Gastrocnemius medialis (tissue), 4 donors: ENCODE measurements around the gene USP31. TPM values are rescaled to one million over a fixed set of nuclear protein-coding genes. Genes with fewer than 3 reads are reported as not detected.

ENCODE experiments used
- ATAC-seq, 2 donors: fragments of 150-250 bp; one replicate each; pipeline ENCODE4 v1.9.1; 2016
- DNase-seq, 2 donors: peaks; one replicate each; pipeline ENCODE4 v3.0.0-alpha.2; 2019
- H3K27ac ChIP-seq, 4 donors: fragments of 200-600 bp; sonication (generic); 1 replicate in 1 of 4; 2 replicates in 3 of 4; pipeline ENCODE4 v1.5.1; 2016 to 2018; ENCODE audit warnings: mild to moderate bottlenecking in 2 of 4, moderate library complexity in 1 of 4
- H3K27me3 ChIP-seq, 3 donors: fragments of 200-600 bp; sonication (generic) in 2 of 3; 1 replicate in 1 of 3; 2 replicates in 2 of 3; pipeline versions ENCODE4 v1.5.1 to v1.6.0; 2016 to 2019; ENCODE audit warnings: mild to moderate bottlenecking in 1 of 3, moderate library complexity in 1 of 3
- H3K36me3 ChIP-seq, 2 donors: fragments of 200-600 bp; sonication (generic) in 1 of 2; one replicate each; pipeline ENCODE4 v1.5.1; 2017 to 2018
- H3K4me1 ChIP-seq, 2 donors: fragments of 200-600 bp; sonication (generic) in 1 of 2; one replicate each; pipeline ENCODE4 v1.5.1; 2016 to 2017; ENCODE audit warnings: mild to moderate bottlenecking in 2 of 2
- H3K4me3 ChIP-seq, 4 donors: fragments of 200-600 bp; sonication (generic) in 3 of 4; 1 replicate in 1 of 4; 2 replicates in 3 of 4; pipeline ENCODE4 v1.5.1; 2016 to 2019; ENCODE audit warnings: mild to moderate bottlenecking in 2 of 4
- H3K9me3 ChIP-seq, 3 donors: fragments of 200-600 bp; sonication (generic) in 2 of 3; 1 replicate in 1 of 3; 2 replicates in 2 of 3; pipeline ENCODE4 v1.5.1; 2016 to 2019
- POLR2A ChIP-seq, 2 donors: fragments of 450-650 bp; IDR thresholded peaks; one replicate each; pipeline ENCODE4 v1.6.1; 2017; ENCODE audit warnings: antibody characterized with exemption in 2 of 2, mild to moderate bottlenecking in 2 of 2, moderate library complexity in 2 of 2
- in situ Hi-C, 4 donors: fragments of 200-750 bp; cut with MboI; loops; one replicate each; pipeline versions ENCODE4 v1.15.0 to v1.8.0; 2017; ENCODE audit warnings: low sequenced_read_pairs in 4 of 4
- intact Hi-C: fragments of 100-400 bp; cut with DNase I; formaldehyde crosslinking; loops from one replicate; pipeline ENCODE4 v1.15.1; 2023; ENCODE audit warnings: low total_unique reads
- total RNA-seq, 4 donors: library from RNA; depleted of rRNA; stranded (reverse); fragments of >200 nt; gene quantifications; one replicate each; pipeline versions ENCODE4 v1.1.0 to v1.2.3, GENCODE V29; 2016
- TF ChIP-seq, protein P1 (sequence below), 5 experiments: fragments of 450-650 bp in 3 of 5; fragments of 200-600 bp in 2 of 5; sonication (generic) in 2 of 5; IDR thresholded peaks in 4 of 5; conservative IDR thresholded peaks in 1 of 5; 1 replicate in 4 of 5; 2 replicates in 1 of 5; pipeline ENCODE4 v1.5.1; 2016 to 2019; ENCODE audit warnings: antibody characterized with exemption in 5 of 5, mild to moderate bottlenecking in 3 of 5, moderate library complexity in 3 of 5

Gene USP31
- total RNA-seq, 4 donors from 2014 or later, result 13.2 to 23.3 (median 18.7) TPM

DNA sequence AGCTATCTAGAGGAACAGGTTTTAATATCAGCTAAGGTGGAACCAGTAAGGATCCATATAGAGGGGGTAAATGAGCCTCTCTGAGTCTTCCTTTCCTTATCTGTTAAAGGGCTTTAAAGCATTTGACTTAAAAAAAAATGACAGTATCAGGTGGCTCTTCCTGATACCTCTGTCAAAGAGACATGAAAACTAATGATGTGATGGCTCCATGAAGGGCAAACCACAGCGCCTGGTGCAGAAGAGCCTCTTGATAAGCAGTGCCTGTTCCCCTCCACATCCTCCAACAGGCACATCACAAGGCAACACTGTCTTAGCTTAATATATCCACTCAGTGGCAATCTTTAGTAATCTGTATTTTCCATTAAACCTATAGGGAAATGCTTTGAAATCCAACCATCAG, 68.9 kb downstream of the USP31 start:
- H3K27me3 ChIP-seq, result no peaks in the 10 kb centered on the region
- peaks cover 0 to 9% of the 10 kb centered on the region in 2 donors for H3K4me1 ChIP-seq
- intact Hi-C loops (no loop called here), in situ Hi-C loops (no loop called here)
- no peak for ATAC-seq
- no peak overlapping the region for H3K27ac ChIP-seq
- H3K9me3 ChIP-seq, result no peaks in the 10 kb centered on the region
- no peak for TF ChIP-seq POLR2A (IDR thresholded peaks at IDR 0.05)
- TF ChIP-seq, protein P1, sequence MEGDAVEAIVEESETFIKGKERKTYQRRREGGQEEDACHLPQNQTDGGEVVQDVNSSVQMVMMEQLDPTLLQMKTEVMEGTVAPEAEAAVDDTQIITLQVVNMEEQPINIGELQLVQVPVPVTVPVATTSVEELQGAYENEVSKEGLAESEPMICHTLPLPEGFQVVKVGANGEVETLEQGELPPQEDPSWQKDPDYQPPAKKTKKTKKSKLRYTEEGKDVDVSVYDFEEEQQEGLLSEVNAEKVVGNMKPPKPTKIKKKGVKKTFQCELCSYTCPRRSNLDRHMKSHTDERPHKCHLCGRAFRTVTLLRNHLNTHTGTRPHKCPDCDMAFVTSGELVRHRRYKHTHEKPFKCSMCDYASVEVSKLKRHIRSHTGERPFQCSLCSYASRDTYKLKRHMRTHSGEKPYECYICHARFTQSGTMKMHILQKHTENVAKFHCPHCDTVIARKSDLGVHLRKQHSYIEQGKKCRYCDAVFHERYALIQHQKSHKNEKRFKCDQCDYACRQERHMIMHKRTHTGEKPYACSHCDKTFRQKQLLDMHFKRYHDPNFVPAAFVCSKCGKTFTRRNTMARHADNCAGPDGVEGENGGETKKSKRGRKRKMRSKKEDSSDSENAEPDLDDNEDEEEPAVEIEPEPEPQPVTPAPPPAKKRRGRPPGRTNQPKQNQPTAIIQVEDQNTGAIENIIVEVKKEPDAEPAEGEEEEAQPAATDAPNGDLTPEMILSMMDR (IDR thresholded peaks at IDR 0.05 in 4 of 5, conservative IDR thresholded peaks at IDR 0.05 in 1 of 5), result no peak
- H3K36me3 ChIP-seq, result peaks cover 0 to 26% of the 10 kb centered on the region in 2 donors
- H3K4me3 ChIP-seq, result no peak overlapping the region
- DNase-seq, result no peak

DNA sequence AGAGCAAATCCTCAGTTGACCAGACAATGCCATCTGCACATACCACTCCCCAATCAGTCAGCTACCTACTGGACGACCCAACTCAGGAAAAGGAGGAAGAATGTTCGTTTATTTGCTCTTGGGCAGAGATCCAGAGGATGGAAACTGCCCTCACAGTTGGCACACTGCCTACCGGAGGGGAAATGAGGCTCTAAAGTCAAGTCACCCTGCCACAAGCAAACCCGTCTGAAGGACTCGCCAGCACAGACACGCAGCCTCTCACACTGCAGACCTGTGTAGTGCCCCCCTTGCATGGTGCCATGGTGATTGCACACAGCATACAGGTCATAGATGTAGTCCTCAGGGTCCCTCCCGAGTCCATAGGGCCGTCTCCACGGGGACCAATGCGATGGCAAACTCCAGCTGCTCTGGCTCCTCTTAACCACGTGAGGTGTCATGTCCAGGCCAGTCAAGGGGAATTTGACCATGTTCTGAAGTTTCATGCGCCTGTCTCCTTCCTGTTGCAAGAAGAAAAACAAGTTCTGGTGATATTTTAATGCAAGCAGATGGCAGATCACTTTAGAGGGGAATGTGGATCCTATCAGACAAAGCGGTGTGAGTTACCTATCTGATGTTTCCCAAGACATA, 69.5 kb downstream of the USP31 start:
- Histone ChIP-seq H3K27ac (no peak overlapping the region), H3K4me1 (peaks cover 0 to 12% of the 10 kb centered on the region in 2 donors), H3K36me3 (peaks cover 0 to 26% of the 10 kb centered on the region in 2 donors), H3K27me3 (no peaks in the 10 kb centered on the region), H3K9me3 (no peaks in the 10 kb centered on the region), H3K4me3 (no peak overlapping the region)
- ATAC-seq (no peak), DNase-seq (no peak)
- TF ChIP-seq, protein P1 (IDR thresholded peaks at IDR 0.05 in 4 of 5, conservative IDR thresholded peaks at IDR 0.05 in 1 of 5), result no peak
- TF ChIP-seq POLR2A (IDR thresholded peaks at IDR 0.05), result no peak
- intact Hi-C loops, result no loop called here
- in situ Hi-C loops, result loop anchor here in 1 of 4 donors (10.0 kb wide), 1 partner anchor 75 kb away; no protein-coding TSS in a partner anchor

DNA sequence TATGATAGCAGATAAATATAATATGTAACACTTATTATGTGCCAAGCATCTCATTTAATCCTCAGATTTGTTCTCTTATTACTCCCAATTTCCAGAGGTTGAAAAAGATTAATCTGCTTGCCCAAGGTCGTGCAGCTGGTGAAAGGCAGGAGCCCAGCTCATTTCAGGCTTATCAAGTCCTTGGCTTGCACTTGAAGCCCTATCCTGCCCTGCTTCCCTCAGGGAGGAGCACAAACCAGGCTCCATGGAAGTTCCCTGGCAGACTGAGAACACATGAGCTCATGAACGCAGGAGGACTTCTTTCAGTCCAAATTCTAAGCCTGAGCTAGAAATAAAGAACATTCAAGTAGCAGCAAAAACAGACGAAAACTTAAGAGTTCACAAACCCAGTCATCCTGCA, 74.8 kb downstream of the USP31 start:
- no peak overlapping the region for H3K27ac ChIP-seq
- no peak for TF ChIP-seq POLR2A (IDR thresholded peaks at IDR 0.05)
- TF ChIP-seq, protein P1 (IDR thresholded peaks at IDR 0.05 in 4 of 5, conservative IDR thresholded peaks at IDR 0.05 in 1 of 5), result no peak
- peaks cover 0 to 21% of the 10 kb centered on the region in 2 donors for H3K4me1 ChIP-seq
- in situ Hi-C loops, result loop anchor here in 1 of 4 donors (10.0 kb wide), 1 partner anchor 80 kb away; no protein-coding TSS in a partner anchor
- H3K36me3 ChIP-seq, result peaks cover 0 to 25% of the 10 kb centered on the region in 2 donors
- intact Hi-C loops, result no loop called here
- no peaks in the 10 kb centered on the region for H3K27me3 ChIP-seq
- H3K9me3 ChIP-seq, result no peaks in the 10 kb centered on the region
- H3K4me3 ChIP-seq, result no peak overlapping the region
- no peak for DNase-seq
- ATAC-seq, result no peak

DNA sequence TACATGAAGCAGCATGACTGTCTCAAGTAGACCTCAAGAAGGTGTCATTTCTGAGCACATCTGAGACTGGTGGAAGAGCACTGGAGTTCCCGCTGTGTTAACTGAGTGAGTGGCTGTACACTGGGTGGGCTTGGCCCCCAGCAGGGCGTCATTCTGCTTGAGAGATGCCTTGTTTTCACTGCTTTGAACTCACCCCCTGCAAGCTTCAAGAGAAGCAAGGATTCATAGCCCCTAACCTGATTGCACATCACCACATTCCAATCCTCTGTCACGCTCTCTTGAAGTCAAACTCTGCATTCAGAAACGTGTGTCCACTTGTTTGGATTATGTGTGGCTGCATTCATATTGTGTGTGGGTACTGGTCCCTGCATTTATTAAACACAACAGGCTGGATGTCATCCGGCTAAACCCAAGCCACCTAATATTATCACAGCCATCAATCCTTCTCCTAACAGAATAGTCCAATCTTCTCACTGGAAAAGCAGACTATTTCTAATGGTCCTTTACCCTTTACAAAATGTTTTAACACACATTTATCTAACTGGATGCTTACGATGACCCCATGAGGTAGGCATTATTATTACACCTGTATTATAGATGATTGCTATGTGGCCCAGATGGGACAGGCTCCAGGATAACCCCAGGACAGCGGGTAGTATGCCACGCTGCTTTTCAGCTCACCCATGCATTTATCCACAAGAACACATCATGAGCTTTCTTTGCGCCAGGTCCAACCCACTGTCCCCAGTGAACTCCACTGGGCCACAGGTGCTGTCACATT, 76.3 kb downstream of the USP31 start:
- in situ Hi-C loops (loop anchor here in 1 of 4 donors (10.0 kb wide), 1 partner anchor 82 kb away; no protein-coding TSS in a partner anchor), intact Hi-C loops (no loop called here)
- Histone ChIP-seq H3K27me3 (no peaks in the 10 kb centered on the region), H3K36me3 (peaks cover 0 to 34% of the 10 kb centered on the region in 2 donors), H3K4me3 (no peak overlapping the region), H3K9me3 (no peaks in the 10 kb centered on the region), H3K4me1 (peaks cover 0 to 21% of the 10 kb centered on the region in 2 donors), H3K27ac (peak overlapping the region in 1 of 4 donors; percentile 83)
- TF ChIP-seq POLR2A (IDR thresholded peaks at IDR 0.05), result no peak
- TF ChIP-seq, protein P1 (IDR thresholded peaks at IDR 0.05 in 4 of 5, conservative IDR thresholded peaks at IDR 0.05 in 1 of 5), result no peak
- DNase-seq, result no peak
- no peak for ATAC-seq
